Body of pancreas (tissue), 4 donors: ENCODE results near the gene AKAP5. TPM values are rescaled to one million over a fixed set of nuclear protein-coding genes. Genes with fewer than 3 reads are reported as not detected.

Experiments used
- ATAC-seq: fragments of 150-250 bp; one replicate; pipeline ENCODE4 v1.9.1; 2016
- DNase-seq, 4 donors: peaks; one replicate each; pipeline ENCODE4 v3.0.0-alpha.2; 2019
- H3K27ac ChIP-seq, 4 donors: fragments of 200-600 bp; sonication (generic); 1 replicate in 3 of 4; 2 replicates in 1 of 4; pipeline versions ENCODE4 v1.5.1 to v1.6.1; 2016 to 2019; ENCODE audit warnings: mild to moderate bottlenecking in 1 of 4, mixed read lengths in 1 of 4, moderate library complexity in 1 of 4
- H3K27me3 ChIP-seq, 2 donors: fragments of 200-600 bp; sonication (generic); one replicate each; pipeline ENCODE4 v1.6.0; 2016; ENCODE audit warnings: mild to moderate bottlenecking in 1 of 2
- H3K36me3 ChIP-seq, 2 donors: fragments of 200-600 bp; sonication (generic); replicated peaks in 1 of 2; 2 replicates each; pipeline ENCODE4 v1.5.1; 2016; ENCODE audit warnings: low read depth in 2 of 2; ENCODE audit not compliant: insufficient read depth in 1 of 2
- H3K4me1 ChIP-seq: fragments of 200-600 bp; sonication (generic); one replicate; pipeline ENCODE4 v1.6.0; 2016
- H3K4me3 ChIP-seq, 2 donors: fragments of 200-600 bp; sonication (generic); 1 replicate in 1 of 2; 2 replicates in 1 of 2; pipeline ENCODE4 v1.5.1; 2016 to 2019
- H3K9me3 ChIP-seq, 3 donors: fragments of 200-600 bp; sonication (generic); 1 replicate in 2 of 3; 2 replicates in 1 of 3; pipeline ENCODE4 v1.5.1; 2016
- CTCF ChIP-seq, 7 experiments: fragments of 450-650 bp in 4 of 7; fragments of 200-600 bp in 3 of 7; sonication (generic) in 3 of 7; IDR thresholded peaks; one replicate each; pipeline ENCODE4 v1.5.1; 2016 to 2019; ENCODE audit warnings: antibody characterized with exemption in 7 of 7
- POLR2A ChIP-seq, 3 donors: fragments of 450-650 bp; IDR thresholded peaks; one replicate each; pipeline ENCODE4 v1.6.1; 2016; ENCODE audit warnings: antibody characterized with exemption in 3 of 3, mild to moderate bottlenecking in 2 of 3
- WGBS, 2 donors: methylation state at CpG; one replicate each; pipeline ENCODE4 v1.1.5; 2017; 5-methylcytosine and 5-hydroxymethylcytosine counted together
- intact Hi-C: fragments of 100-400 bp; cut with DNase I; formaldehyde crosslinking; loops from one replicate; pipeline ENCODE4 v1.15.1; 2023
- total RNA-seq, 2 donors: library from RNA; depleted of rRNA; stranded (reverse); fragments of >200 nt; gene quantifications; one replicate each; pipeline ENCODE4 v1.1.0, GENCODE V29; 2016

Gene AKAP5
- total RNA-seq, 2 donors from 2014 or later, result under 0.01 TPM; not detected in 1

- WGBS, 2 donors, result 83 to 89% methylated on average over 17 of the region's 17 CpGs
Measured at GRCh38 chr14:64442300-64442988, 22.9 kb upstream of the AKAP5 start.

GRCh38 chr14:64444140-64444539, 21.2 kb upstream of the AKAP5 start:
- TF ChIP-seq POLR2A (IDR thresholded peaks at IDR 0.05) (no peak), CTCF (IDR thresholded peaks at IDR 0.05) (no peak)
- ATAC-seq, result no peak
- Histone ChIP-seq H3K36me3 (peaks cover 0 to 19% of the 10 kb centered on the region in 2 donors), H3K27ac (no peak overlapping the region), H3K27me3 (no peaks in the 10 kb centered on the region), H3K9me3 (no peaks in the 10 kb centered on the region), H3K4me1 (peaks cover under 1% of the 10 kb centered on the region), H3K4me3 (no peak overlapping the region)
- no peak for DNase-seq
- intact Hi-C loops, result no loop called here
- 85 to 94% methylated on average over 11 of the region's 11 CpGs for WGBS, 2 donors

More at GRCh38 chr14:64442300-64442988, 22.9 kb upstream of the AKAP5 start:
- H3K4me3 ChIP-seq, result no peak overlapping the region
- no peaks in the 10 kb centered on the region for H3K27me3 ChIP-seq
- no peak for DNase-seq
- peaks cover 0 to 23% of the 10 kb centered on the region in 2 donors for H3K36me3 ChIP-seq
- peaks cover 5% of the 10 kb centered on the region for H3K4me1 ChIP-seq
- intact Hi-C loops, result no loop called here
- TF ChIP-seq CTCF (IDR thresholded peaks at IDR 0.05), result no peak
- TF ChIP-seq POLR2A (IDR thresholded peaks at IDR 0.05), result no peak
- H3K9me3 ChIP-seq, result no peaks in the 10 kb centered on the region
- H3K27ac ChIP-seq, result no peak overlapping the region
- no peak for ATAC-seq

GRCh38 chr14:64444984-64445845, 20.1 kb upstream of the AKAP5 start:
- DNase-seq (no peak), ATAC-seq (no peak)
- peaks cover 0 to 22% of the 10 kb centered on the region in 2 donors for H3K36me3 ChIP-seq
- no peak overlapping the region for H3K27ac ChIP-seq
- intact Hi-C loops, result no loop called here
- H3K4me3 ChIP-seq, result no peak overlapping the region
- WGBS, 2 donors, result 88 to 90% methylated on average over 7 of the region's 7 CpGs
- TF ChIP-seq CTCF (IDR thresholded peaks at IDR 0.05) (no peak), POLR2A (IDR thresholded peaks at IDR 0.05) (no peak)
- H3K9me3 ChIP-seq, result no peaks in the 10 kb centered on the region
- no peaks in the 10 kb centered on the region for H3K27me3 ChIP-seq
- no peaks in the 10 kb centered on the region for H3K4me1 ChIP-seq

GRCh38 chr14:64447876-64448670, 17.2 kb upstream of the AKAP5 start:
- ATAC-seq, result no peak
- H3K36me3 ChIP-seq, result peaks cover 0 to 14% of the 10 kb centered on the region in 2 donors

More at GRCh38 chr14:64447876-64448670, 17.2 kb upstream of the AKAP5 start:
- intact Hi-C loops, result no loop called here
- Histone ChIP-seq H3K27ac (no peak overlapping the region), H3K4me3 (no peak overlapping the region), H3K9me3 (no peaks in the 10 kb centered on the region), H3K27me3 (no peaks in the 10 kb centered on the region), H3K4me1 (no peaks in the 10 kb centered on the region)
- WGBS, 2 donors, result 91 to 98% methylated on average over 5 of the region's 5 CpGs
- TF ChIP-seq CTCF (IDR thresholded peaks at IDR 0.05) (no peak), POLR2A (IDR thresholded peaks at IDR 0.05) (no peak)
- no peak for DNase-seq
